Measurements from ENCODE around the gene SLC19A2. TPM values are rescaled to one million over a fixed set of nuclear protein-coding genes. Genes with fewer than 3 reads are reported as not detected.
"Not testable (repeated sequence)": the region's sequence is repeated elsewhere in the genome, so short reads cannot be mapped to it uniquely, and the experiment has no call there.

The SLC19A2 gene
- total RNA-seq, 4 donors from 2014 or later = 7.2 to 14.9 (median 10.9) TPM

DNA sequence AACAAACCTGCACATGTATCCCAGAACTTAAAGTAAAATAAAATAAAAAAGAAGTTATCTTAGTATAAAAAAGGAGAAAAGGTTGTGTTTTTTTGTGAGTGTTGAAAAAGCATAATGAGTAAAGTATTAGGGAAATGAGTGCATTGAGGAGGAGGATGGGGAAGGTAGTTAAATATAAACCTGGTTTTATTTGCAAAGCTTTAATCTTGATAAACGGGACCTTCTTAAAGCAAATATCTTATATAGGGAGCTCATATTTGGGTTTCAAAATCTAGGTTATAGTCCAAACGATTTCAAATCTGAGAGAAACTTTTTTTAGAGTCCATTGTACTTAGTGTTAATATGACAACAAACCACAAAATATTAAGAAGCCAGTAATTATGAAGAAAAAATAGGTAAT is 21.7 kb upstream of the SLC19A2 start:
- no peak overlapping the region for H3K27ac ChIP-seq
- no peaks in the 10 kb centered on the region for H3K27me3 ChIP-seq
- DNase-seq = no peak
- no peaks in the 10 kb centered on the region for H3K36me3 ChIP-seq
- H3K4me1 ChIP-seq = peaks cover 0 to 12% (median 6%) of the 10 kb centered on the region in 4 donors
- no peaks in the 10 kb centered on the region for H3K9me3 ChIP-seq
- TF ChIP-seq, protein P1, sequence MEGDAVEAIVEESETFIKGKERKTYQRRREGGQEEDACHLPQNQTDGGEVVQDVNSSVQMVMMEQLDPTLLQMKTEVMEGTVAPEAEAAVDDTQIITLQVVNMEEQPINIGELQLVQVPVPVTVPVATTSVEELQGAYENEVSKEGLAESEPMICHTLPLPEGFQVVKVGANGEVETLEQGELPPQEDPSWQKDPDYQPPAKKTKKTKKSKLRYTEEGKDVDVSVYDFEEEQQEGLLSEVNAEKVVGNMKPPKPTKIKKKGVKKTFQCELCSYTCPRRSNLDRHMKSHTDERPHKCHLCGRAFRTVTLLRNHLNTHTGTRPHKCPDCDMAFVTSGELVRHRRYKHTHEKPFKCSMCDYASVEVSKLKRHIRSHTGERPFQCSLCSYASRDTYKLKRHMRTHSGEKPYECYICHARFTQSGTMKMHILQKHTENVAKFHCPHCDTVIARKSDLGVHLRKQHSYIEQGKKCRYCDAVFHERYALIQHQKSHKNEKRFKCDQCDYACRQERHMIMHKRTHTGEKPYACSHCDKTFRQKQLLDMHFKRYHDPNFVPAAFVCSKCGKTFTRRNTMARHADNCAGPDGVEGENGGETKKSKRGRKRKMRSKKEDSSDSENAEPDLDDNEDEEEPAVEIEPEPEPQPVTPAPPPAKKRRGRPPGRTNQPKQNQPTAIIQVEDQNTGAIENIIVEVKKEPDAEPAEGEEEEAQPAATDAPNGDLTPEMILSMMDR (IDR thresholded peaks at IDR 0.05) = no peak
- no peak for TF ChIP-seq POLR2A (IDR thresholded peaks at IDR 0.05)
- H3K4me3 ChIP-seq = no peak overlapping the region

DNA sequence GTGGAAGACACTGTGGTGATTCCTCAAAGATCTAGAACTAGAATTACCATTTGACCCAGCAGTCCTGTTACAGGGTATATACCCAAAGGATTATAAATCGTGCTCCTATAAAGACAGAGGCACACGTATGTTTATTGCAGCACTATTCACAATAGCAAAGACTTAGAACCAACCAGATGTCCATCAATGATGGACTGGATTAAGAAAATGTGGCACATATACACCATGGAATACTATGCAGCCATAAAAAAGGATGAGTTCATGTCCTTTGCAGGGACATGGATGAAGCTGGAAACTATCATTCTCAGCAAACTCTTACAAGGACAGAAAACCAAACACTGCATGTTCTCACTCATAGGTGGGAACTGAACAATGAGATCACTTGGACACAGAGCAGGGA is 17.9 kb upstream of the SLC19A2 start:
- H3K27me3 ChIP-seq, H3K9me3 ChIP-seq, H3K27ac ChIP-seq, H3K4me3 ChIP-seq, DNase-seq, H3K36me3 ChIP-seq: not testable (repeated sequence)
- peaks cover 0 to 11% (median 4%) of the 10 kb centered on the region in 4 donors for H3K4me1 ChIP-seq

DNA sequence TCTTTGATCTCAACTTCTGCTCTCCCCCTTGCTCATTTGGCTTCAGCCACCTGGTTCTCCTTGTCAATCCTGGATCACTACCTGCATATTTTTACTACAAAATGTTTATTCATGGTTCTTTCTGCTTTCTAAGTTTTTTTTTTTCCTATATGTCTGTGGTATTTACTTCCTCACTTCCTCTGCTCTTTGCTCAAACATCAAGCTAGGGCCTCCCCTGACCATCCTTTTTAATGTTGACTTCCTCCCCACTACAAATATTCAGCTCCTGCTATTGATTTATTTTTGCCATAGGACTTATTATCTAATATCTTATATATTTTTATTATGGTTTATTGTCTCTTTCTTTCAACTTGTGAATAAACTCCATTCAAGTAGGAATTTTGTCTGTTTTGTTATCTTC is 14.1 kb upstream of the SLC19A2 start:
- TF ChIP-seq POLR2A (IDR thresholded peaks at IDR 0.05) = no peak
- TF ChIP-seq, protein P1 (IDR thresholded peaks at IDR 0.05) = no peak
- Histone ChIP-seq H3K4me3 (no peak overlapping the region), H3K9me3 (no peaks in the 10 kb centered on the region), H3K4me1 (no peaks in the 10 kb centered on the region), H3K36me3 (no peaks in the 10 kb centered on the region), H3K27ac (no peak overlapping the region), H3K27me3 (no peaks in the 10 kb centered on the region)
- DNase-seq = no peak

DNA sequence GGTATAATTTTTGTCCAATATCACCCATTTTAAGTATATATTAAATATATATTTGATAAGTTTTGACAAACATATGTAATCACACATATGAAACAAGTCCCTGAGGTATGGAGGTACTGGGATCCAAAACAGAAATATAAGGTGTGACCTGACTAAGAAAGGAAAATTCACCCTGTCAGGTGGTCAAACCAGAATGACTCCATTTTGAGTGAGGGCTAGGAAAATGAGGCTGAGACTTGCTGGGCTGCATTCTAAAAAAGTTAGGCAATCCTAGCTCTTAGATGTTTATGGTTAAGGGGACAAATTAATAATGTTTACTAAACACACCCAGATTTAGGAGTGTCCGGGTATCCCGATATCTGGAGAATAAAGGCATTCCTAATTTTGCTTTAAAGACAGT is 11.6 kb upstream of the SLC19A2 start:
- TF ChIP-seq, protein P1 (IDR thresholded peaks at IDR 0.05) = no peak
- TF ChIP-seq POLR2A (IDR thresholded peaks at IDR 0.05) = no peak
- DNase-seq = no peak

DNA sequence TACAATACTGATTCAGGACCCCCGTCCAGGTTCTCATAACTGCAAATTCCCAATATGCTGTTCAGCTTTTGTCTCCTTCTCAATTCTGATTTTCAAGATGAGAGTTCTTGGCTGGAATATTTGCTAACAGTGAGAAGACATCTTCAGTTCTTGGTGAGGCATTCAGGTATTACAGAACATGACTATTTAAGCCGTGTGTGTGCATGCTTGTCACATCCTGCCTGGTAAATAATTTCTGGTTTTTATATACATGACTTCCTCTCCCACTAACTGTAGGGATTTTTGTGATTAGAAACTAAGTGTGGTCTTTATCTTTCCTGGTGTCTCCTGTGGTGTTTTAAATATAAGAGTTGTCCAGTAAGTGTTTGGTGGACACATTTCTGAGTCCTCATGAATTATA is 10.2 kb upstream of the SLC19A2 start:
- Histone ChIP-seq H3K9me3 (no peaks in the 10 kb centered on the region), H3K27ac (no peak overlapping the region), H3K36me3 (no peaks in the 10 kb centered on the region), H3K27me3 (no peaks in the 10 kb centered on the region), H3K4me1 (no peaks in the 10 kb centered on the region), H3K4me3 (no peak overlapping the region)
- TF ChIP-seq, protein P1 (IDR thresholded peaks at IDR 0.05) = no peak
- TF ChIP-seq POLR2A (IDR thresholded peaks at IDR 0.05) = no peak
- DNase-seq = no peak

More for the DNA sequence above, 11.6 kb upstream of the SLC19A2 start:
- Histone ChIP-seq H3K4me3 (no peak overlapping the region), H3K27ac (no peak overlapping the region), H3K4me1 (no peaks in the 10 kb centered on the region), H3K36me3 (no peaks in the 10 kb centered on the region), H3K9me3 (no peaks in the 10 kb centered on the region), H3K27me3 (no peaks in the 10 kb centered on the region)

DNA sequence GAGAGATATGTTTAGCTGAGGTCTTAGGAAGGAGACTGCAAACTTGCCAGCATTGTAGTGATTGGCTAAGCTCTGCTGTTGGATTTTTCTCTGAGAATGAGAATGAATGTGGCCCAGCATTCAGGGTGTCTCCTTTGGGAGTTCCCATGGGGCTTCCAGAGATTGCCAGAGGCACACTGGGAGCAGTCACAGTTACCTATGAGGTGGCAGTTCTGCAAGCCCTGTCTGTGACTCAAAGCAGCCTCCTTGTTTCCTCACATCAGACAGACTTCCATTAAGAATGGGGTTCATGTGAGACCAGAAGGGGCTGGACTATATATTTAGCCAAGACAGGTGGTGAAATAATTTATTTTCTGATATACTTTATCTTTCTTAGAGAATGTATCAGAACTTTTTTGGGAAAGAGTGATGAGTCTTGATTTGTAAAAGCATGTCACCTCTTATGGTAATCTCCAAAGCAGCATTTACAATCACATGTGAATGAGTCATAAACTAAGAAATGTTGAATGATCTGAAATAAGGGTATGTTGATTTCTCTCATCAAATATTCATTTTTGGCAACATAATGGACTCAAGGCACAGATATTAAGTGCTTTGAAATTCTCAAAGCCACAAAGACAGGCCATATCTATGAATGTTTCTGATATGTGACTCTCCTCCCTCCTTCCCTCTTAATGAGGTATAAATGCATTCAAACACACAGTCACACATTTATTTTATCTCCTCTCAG is 9.5 kb upstream of the SLC19A2 start:
- Histone ChIP-seq H3K27ac (no peak overlapping the region), H3K36me3 (no peaks in the 10 kb centered on the region), H3K27me3 (no peaks in the 10 kb centered on the region), H3K9me3 (no peaks in the 10 kb centered on the region), H3K4me1 (no peaks in the 10 kb centered on the region), H3K4me3 (no peak overlapping the region)
- TF ChIP-seq, protein P1 (IDR thresholded peaks at IDR 0.05) = no peak
- no peak for TF ChIP-seq POLR2A (IDR thresholded peaks at IDR 0.05)
- DNase-seq = no peak

Measured in Peyer's patch (tissue), 4 donors.